Mucosa of descending colon (tissue), 3 donors: ENCODE data around the gene TARS3. TPM values are rescaled to one million over a fixed set of nuclear protein-coding genes. Genes with fewer than 3 reads are reported as not detected.

Experiments
- ATAC-seq: fragments of 200-7000 bp; cut with Tn5 transposase; one replicate; pipeline ENCODE4 v1.9.1; 2020; ENCODE audit warnings: mild to moderate bottlenecking, moderate library complexity
- DNase-seq, 3 donors: peaks; one replicate each; pipeline ENCODE4 v3.0.0-alpha.2; 2020
- H3K36me3 ChIP-seq: fragments of 200-600 bp; one replicate; pipeline ENCODE4 v1.8.0; 2021; ENCODE audit warnings: low read depth, mild to moderate bottlenecking
- H3K4me1 ChIP-seq: fragments of 200-600 bp; one replicate; pipeline ENCODE4 v1.8.0; 2021; ENCODE audit warnings: low read depth, mild to moderate bottlenecking
- H3K4me3 ChIP-seq: fragments of 200-600 bp; one replicate; pipeline ENCODE4 v1.8.0; 2021; ENCODE audit warnings: mild to moderate bottlenecking
- H3K9me3 ChIP-seq: fragments of 200-600 bp; one replicate; pipeline ENCODE4 v1.8.0; 2021; ENCODE audit warnings: mild to moderate bottlenecking
- intact Hi-C, 2 donors: fragments of 100-400 bp; cut with DNase I in 1 of 2; cut with micrococcal nuclease in 1 of 2; formaldehyde crosslinking; loops; one replicate each; pipeline versions ENCODE4 v1.11.0 to v1.11.1; 2022; cut with DNase I, micrococcal nuclease
- total RNA-seq, 3 donors: library from RNA; stranded (reverse); fragmentation: NEBNext Ultra II Directional in 2 of 3; extraction: Animal tissue kit (Norgen Biotek cat#: 25700) in 2 of 3; gene quantifications; one replicate each; pipeline versions ENCODE4 v1.2.1 to v1.2.4, GENCODE V29; 2021 to 2023
- TF ChIP-seq, protein P1 (sequence below): fragments of 200-600 bp; IDR thresholded peaks from one replicate; pipeline ENCODE4 v1.8.0; 2022; ENCODE audit warnings: antibody characterized with exemption, mild to moderate bottlenecking
- donor health status: DM: no; HTN: no; CAD: no; lungs with moderate emphysema.
- donor health status: DM: no; HTN: no; CAD: no.
- donor health status: DM: no; HTN: yes; CAD: no.

TARS3 gene
- total RNA-seq, 3 donors from 2014 or later: 7.3 to 22.6 (median 9.2) TPM

DNA sequence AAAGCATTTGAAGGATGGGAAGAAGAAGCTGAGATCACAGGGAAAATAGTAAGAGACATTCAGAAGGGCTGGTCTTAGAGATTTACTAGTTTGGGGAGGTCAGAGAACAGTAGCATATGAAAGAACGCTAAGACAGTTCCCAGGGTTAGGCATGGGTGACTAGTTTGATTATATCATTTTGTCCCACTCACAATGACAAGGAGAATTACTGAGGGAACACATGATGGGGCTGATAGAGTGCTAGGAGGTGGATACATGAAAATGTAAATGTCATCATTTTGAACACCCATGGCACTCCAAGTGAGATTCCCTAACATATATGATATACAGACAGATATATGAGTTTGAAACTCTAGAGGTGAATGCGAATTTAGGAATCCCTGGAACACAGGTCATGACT, 9.3 kb upstream of the TARS3 start:
- Histone ChIP-seq H3K36me3 (no peaks in the 10 kb centered on the region), H3K4me1 (no peaks in the 10 kb centered on the region), H3K9me3 (no peaks in the 10 kb centered on the region), H3K4me3 (no peak overlapping the region)
- ATAC-seq (no peak), DNase-seq (no peak)
- TF ChIP-seq, protein P1, sequence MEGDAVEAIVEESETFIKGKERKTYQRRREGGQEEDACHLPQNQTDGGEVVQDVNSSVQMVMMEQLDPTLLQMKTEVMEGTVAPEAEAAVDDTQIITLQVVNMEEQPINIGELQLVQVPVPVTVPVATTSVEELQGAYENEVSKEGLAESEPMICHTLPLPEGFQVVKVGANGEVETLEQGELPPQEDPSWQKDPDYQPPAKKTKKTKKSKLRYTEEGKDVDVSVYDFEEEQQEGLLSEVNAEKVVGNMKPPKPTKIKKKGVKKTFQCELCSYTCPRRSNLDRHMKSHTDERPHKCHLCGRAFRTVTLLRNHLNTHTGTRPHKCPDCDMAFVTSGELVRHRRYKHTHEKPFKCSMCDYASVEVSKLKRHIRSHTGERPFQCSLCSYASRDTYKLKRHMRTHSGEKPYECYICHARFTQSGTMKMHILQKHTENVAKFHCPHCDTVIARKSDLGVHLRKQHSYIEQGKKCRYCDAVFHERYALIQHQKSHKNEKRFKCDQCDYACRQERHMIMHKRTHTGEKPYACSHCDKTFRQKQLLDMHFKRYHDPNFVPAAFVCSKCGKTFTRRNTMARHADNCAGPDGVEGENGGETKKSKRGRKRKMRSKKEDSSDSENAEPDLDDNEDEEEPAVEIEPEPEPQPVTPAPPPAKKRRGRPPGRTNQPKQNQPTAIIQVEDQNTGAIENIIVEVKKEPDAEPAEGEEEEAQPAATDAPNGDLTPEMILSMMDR: no peak
- intact Hi-C loops: no loop called here

DNA sequence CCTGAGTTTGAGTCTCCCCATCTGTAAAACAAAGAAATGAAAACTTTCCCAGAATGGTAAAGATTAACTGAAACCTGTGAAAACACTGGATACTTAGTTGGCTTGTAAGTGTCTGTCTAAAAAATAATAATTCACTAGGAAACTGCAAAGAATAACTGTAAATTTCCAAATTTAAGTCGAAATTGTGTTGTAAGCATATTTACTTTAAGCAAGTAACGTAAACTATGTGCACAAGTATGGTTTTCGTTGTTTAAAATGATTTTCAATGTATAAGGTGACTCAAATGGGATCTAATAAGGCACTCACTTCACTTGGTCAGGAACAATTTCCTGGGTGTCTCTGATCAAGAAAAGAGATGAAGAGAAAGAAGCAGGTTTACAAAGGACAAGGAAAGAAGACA, 8.5 kb upstream of the TARS3 start:
- intact Hi-C loops: no loop called here
- ATAC-seq (no peak), DNase-seq (no peak)
- Histone ChIP-seq H3K9me3 (no peaks in the 10 kb centered on the region), H3K4me1 (no peaks in the 10 kb centered on the region), H3K36me3 (no peaks in the 10 kb centered on the region), H3K4me3 (no peak overlapping the region)
- TF ChIP-seq, protein P1: no peak

DNA sequence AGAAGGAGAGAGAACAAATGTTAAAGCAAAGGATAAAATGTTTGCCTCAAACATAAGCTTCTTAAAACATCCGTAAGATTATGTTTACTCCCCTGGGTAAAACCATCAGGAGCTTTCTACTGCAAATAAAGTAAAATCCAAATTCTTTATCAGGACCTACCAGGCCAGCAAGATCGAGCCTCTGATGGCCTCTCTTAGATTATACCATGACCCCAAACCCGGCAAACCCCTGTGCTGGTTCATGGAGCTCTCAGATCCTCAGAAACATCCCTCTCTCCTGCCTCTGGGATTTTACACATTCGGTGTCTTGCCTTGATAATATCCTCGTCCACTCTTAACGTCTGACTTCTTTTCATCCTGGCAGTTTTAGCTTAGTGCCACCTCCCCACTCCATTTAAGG, 7.5 kb upstream of the TARS3 start:
- intact Hi-C loops: no loop called here
- TF ChIP-seq, protein P1: no peak
- DNase-seq (no peak), ATAC-seq (no peak)
- Histone ChIP-seq H3K36me3 (no peaks in the 10 kb centered on the region), H3K9me3 (no peaks in the 10 kb centered on the region), H3K4me3 (no peak overlapping the region), H3K4me1 (no peaks in the 10 kb centered on the region)

DNA sequence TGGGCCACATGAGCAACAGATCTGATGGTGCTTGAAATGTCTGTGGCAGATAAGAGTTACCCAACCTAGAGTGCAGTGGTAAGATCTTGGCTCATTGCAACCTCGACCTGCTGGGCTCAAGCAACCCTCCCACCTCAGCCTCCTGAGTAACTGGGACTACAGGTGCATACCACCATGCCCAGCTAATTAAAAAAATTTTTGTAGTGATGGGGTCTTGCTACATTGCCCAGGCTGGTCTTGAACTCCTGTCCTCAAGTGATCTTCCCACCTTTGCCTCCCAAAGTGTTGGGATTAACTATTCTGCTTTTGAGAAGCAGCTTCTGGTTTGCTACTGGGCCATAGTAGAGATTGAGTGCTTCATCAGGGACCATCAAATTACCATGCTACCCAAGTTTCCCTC, 2.9 kb upstream of the TARS3 start:
- TF ChIP-seq, protein P1: no peak
- intact Hi-C loops: no loop called here
- H3K4me3 ChIP-seq: no peak overlapping the region
- DNase-seq (no peak), ATAC-seq (no peak)
- H3K9me3 ChIP-seq: no peaks in the 10 kb centered on the region
- peaks cover 9% of the 10 kb centered on the region for H3K4me1 ChIP-seq
- no peaks in the 10 kb centered on the region for H3K36me3 ChIP-seq

DNA sequence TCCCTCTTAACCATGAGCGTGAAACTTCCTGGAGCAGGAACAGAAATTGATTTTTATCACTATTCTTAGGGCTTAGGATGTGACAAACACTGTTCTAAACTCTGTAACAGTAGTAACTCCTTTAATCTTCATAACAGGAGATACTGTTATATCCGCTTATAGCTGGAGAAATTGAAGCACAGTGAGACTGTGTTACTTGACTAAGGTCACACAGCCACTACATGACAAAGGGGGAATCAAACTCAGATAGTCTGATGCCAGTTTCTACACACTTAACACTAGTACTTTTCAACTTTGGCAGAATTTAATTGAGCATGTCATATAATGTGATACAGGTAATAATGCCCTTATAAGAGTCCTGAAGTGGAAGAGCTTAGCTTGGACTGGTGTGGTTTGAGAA, 800 bp upstream of the TARS3 start:
- Histone ChIP-seq H3K4me3 (no peak overlapping the region), H3K4me1 (peaks cover 9% of the 10 kb centered on the region), H3K36me3 (no peaks in the 10 kb centered on the region), H3K9me3 (no peaks in the 10 kb centered on the region)
- no peak for ATAC-seq
- no peak for DNase-seq
- TF ChIP-seq, protein P1: no peak
- intact Hi-C loops: no loop called here

DNA sequence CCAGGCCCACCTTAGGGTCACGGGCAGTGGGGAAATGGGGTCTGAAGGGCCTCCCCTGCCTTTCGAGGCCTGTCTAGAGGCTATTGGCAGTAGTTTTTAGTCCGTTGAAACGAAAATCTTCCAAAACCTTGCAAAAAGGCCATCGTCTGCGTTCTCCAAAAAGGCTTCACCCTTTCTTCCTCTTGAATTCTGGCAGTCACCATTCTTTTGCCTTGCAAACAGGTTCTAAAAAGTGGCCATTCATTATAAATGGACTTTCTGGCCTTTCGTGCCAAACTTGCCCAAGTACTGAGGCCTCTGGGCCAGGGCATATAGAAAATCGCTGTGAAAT, 367 bp upstream of the TARS3 start:
- Histone ChIP-seq H3K4me1 (peaks cover 9% of the 10 kb centered on the region), H3K4me3 (no peak overlapping the region), H3K36me3 (no peaks in the 10 kb centered on the region), H3K9me3 (no peaks in the 10 kb centered on the region)
- intact Hi-C loops: no loop called here
- TF ChIP-seq, protein P1: no peak
- ATAC-seq: no peak
- DNase-seq: no peak
